HepG2 (cell line): ENCODE measurements around the gene MED13L. TPM values are rescaled to one million over a fixed set of nuclear protein-coding genes. Genes with fewer than 3 reads are reported as not detected.

ENCODE experiments used
- ATAC-seq: fragments of 200-7000 bp; cut with Tn5 transposase; 3 replicates; pipeline ENCODE4 v1.9.1; 2020; ENCODE audit warnings: mild to moderate bottlenecking, moderate library complexity
- BruUV-seq: library from RNA; stranded (reverse); fragments of 400-500 nt; replicated peaks from 2 replicates; lab custom pipeline; 2021; lab: Mats Ljungman, UMichigan
- CTCF ChIA-PET: fragments of 300-600 bp; formaldehyde crosslinking; extraction: SDS; loops from one replicate; lab custom pipeline; 2021; ENCODE audit warnings: low total read pairs, inconsistent platforms, low intra/inter-chr PET ratio; lab: Yijun Ruan, JAX
- POLR2A ChIA-PET: fragments of 350-600 bp; sonication (Branson Sonifier 250); formaldehyde crosslinking; loops from one replicate; lab custom pipeline; 2020; ENCODE audit warnings: antibody characterized with exemption, inconsistent platforms; lab: Yijun Ruan, JAX
- DNase-seq: peaks from one replicate; pipeline ENCODE4 v3.0.0-alpha.2; 2015; ENCODE audit warnings: low spot score
- FAIRE-seq: peaks from 3 replicates; lab custom pipeline; 2011; peaks lifted over from hg19 to GRCh38; lab: Jason Lieb, UNC
- H2AFZ ChIP-seq: one replicate; pipeline ENCODE4 v1.6.1; 2011; ENCODE audit warnings: low read length, inconsistent platforms
- H3K27ac ChIP-seq: fragments of 300-600 bp; 3 replicates; pipeline ENCODE4 v1.8.0; 2011; ENCODE audit warnings: mixed run types, mild to moderate bottlenecking, mixed read lengths, low read length, inconsistent platforms; ENCODE audit not compliant: insufficient read depth; ENCODE audit errors: extremely low read length
- H3K27me3 ChIP-seq, 2 experiments: fragments of 200-600 bp in 1 of 2; 2 replicates in 1 of 2; 3 replicates in 1 of 2; pipeline versions ENCODE4 v1.6.0 to v1.8.0; 2011; ENCODE audit warnings: low read length in 2 of 2, mild to moderate bottlenecking in 2 of 2, moderate library complexity in 2 of 2, inconsistent platforms in 1 of 2; ENCODE audit not compliant: insufficient read depth in 2 of 2, control insufficient read depth in 1 of 2
- H3K36me3 ChIP-seq, 2 experiments: fragments of 200-600 bp in 1 of 2; replicated peaks in 1 of 2; 2 replicates in 1 of 2; 3 replicates in 1 of 2; pipeline versions ENCODE4 v1.5.1 to v1.8.0; 2011; ENCODE audit warnings: low read length in 2 of 2, inconsistent platforms in 1 of 2; ENCODE audit not compliant: insufficient read depth in 2 of 2, control insufficient read depth in 1 of 2
- H3K4me1 ChIP-seq: 2 replicates; pipeline ENCODE4 v1.5.1; 2012; ENCODE audit warnings: low read length, inconsistent platforms; ENCODE audit not compliant: insufficient read depth
- H3K4me2 ChIP-seq: 2 replicates; pipeline ENCODE4 v1.6.0; 2011; ENCODE audit warnings: low read depth, low read length, inconsistent platforms
- H3K4me3 ChIP-seq, 3 experiments: fragments of 200-600 bp in 1 of 3; sonication (generic), shearing (Covaris generic) in 1 of 3; replicated peaks in 1 of 3; 2 replicates each; pipeline ENCODE4 v1.5.1; 2011 to 2016; ENCODE audit warnings: low read length in 3 of 3, inconsistent platforms in 2 of 3, low read depth in 2 of 3, mild to moderate bottlenecking in 2 of 3, control low read depth in 1 of 3, mixed read lengths in 1 of 3; ENCODE audit not compliant: insufficient read depth in 1 of 3
- H3K79me2 ChIP-seq: one replicate; pipeline ENCODE4 v1.6.1; 2011; ENCODE audit warnings: low read length, inconsistent platforms; ENCODE audit not compliant: insufficient read depth
- H3K9ac ChIP-seq: 2 replicates; pipeline ENCODE4 v1.6.0; 2011; ENCODE audit warnings: mild to moderate bottlenecking, low read depth, low read length, inconsistent platforms; ENCODE audit not compliant: insufficient read depth
- H3K9me3 ChIP-seq: 2 replicates; pipeline ENCODE4 v1.5.1; 2012; ENCODE audit warnings: mild to moderate bottlenecking, low read length
- H4K20me1 ChIP-seq: 2 replicates; pipeline ENCODE4 v1.6.0; 2011; ENCODE audit warnings: inconsistent platforms, mild to moderate bottlenecking, low read length, moderate library complexity; ENCODE audit not compliant: insufficient read depth
- NCOA5 ChIP-seq: sonication (generic); formaldehyde crosslinking; IDR thresholded peaks from 2 replicates; pipeline ENCODE4 v1.4.0; 2020; ENCODE audit warnings: missing genetic modification reagents
- NCOR1 ChIP-seq: fragments of 200-600 bp; sonication (generic); IDR thresholded peaks from 2 replicates; pipeline ENCODE4 v1.7.0; 2017; ENCODE audit warnings: antibody characterized with exemption, low read length, borderline replicate concordance
- RNF2 ChIP-seq: fragments of 450-650 bp; conservative IDR thresholded peaks from 2 replicates; pipeline ENCODE4 v1.6.1; 2016; ENCODE audit warnings: low read depth
- SPEN ChIP-seq: sonication (generic); formaldehyde crosslinking; IDR thresholded peaks from 2 replicates; pipeline ENCODE4 v1.5.1; 2020; ENCODE audit warnings: low read depth, mild to moderate bottlenecking, missing genetic modification reagents
- TOPORS ChIP-seq: sonication (generic); formaldehyde crosslinking; IDR thresholded peaks from 2 replicates; pipeline ENCODE4 v1.8.0; 2023; ENCODE audit warnings: mild to moderate bottlenecking, missing genetic modification reagents
- ZBTB38 ChIP-seq: sonication (generic); formaldehyde crosslinking; IDR thresholded peaks from 2 replicates; pipeline ENCODE4 v1.5.1; 2020; ENCODE audit warnings: mild to moderate bottlenecking, missing genetic modification reagents
- ZFP1 ChIP-seq: IDR thresholded peaks from 2 replicates; pipeline ENCODE4 v1.6.1; 2016
- ZNF160 ChIP-seq: sonication (generic); formaldehyde crosslinking; IDR thresholded peaks from 2 replicates; pipeline ENCODE4 v1.8.0; 2022; ENCODE audit warnings: mild to moderate bottlenecking, inconsistent platforms, missing genetic modification reagents
- ZNF264 ChIP-seq: sonication (generic); formaldehyde crosslinking; IDR thresholded peaks from 2 replicates; pipeline ENCODE4 v1.4.0; 2020; ENCODE audit warnings: missing genetic modification reagents
- ZNF383 ChIP-seq: sonication (generic); formaldehyde crosslinking; IDR thresholded peaks from 2 replicates; pipeline ENCODE4 v1.4.0; 2020; ENCODE audit warnings: missing genetic modification reagents, mild to moderate bottlenecking, borderline replicate concordance
- ZNF782 ChIP-seq: sonication (generic); formaldehyde crosslinking; IDR thresholded peaks from 2 replicates; pipeline ENCODE4 v1.4.0; 2020; ENCODE audit warnings: missing genetic modification reagents, mild to moderate bottlenecking, borderline replicate concordance
- WGBS: methylation state at CpG from one replicate; pipeline ENCODE4 v1.1.6; 2017; ENCODE audit warnings: low lambda C conversion rate; 5-methylcytosine and 5-hydroxymethylcytosine counted together
- in situ Hi-C: cut with HindIII; loops from 2 replicates; pipeline ENCODE4 v1.10.0; 2017; ENCODE audit warnings: low pct_unique_long_range_greater_than_20kb; ENCODE audit not compliant: extremely low pct_ligation_motif_present
- intact Hi-C: fragments of 100-400 bp; cut with micrococcal nuclease; formaldehyde crosslinking; loops from one replicate; pipeline ENCODE4 v1.10.0; 2022; ENCODE audit not compliant: unreplicated experiment
- polyA plus RNA-seq, 8 experiments: library from polyadenylated mRNA; depleted of rRNA in 3 of 8; stranded (reverse) in 7 of 8; unstranded in 1 of 8; fragments of >200 nt; fragmentation: Illumina TruSeq in 4 of 8; extraction: Trizol in 4 of 8; gene quantifications; 2 replicates each; pipeline versions ENCODE4 v1.2.1 to v1.2.3, GENCODE V29; 2011 to 2016; ENCODE audit warnings: low read depth in 4 of 8, missing spikeins in 1 of 8, mixed read lengths in 1 of 8; ENCODE audit not compliant: insufficient read depth in 1 of 8
- total RNA-seq, 5 experiments: library from RNA; depleted of rRNA; stranded (reverse); fragments of >200 nt; fragmentation: Illumina TruSeq; extraction: Trizol; gene quantifications; 2 replicates each; pipeline ENCODE4 v1.2.3, GENCODE V29; 2016; ENCODE audit warnings: low read depth in 1 of 5
- TF ChIP-seq, protein P1 (sequence below), 2 experiments: sonication (generic) in 1 of 2; formaldehyde crosslinking in 1 of 2; IDR thresholded peaks; 2 replicates each; pipeline versions ENCODE4 v1.4.0 to v1.6.1; 2016 to 2020; ENCODE audit warnings: borderline replicate concordance in 1 of 2, low read depth in 1 of 2, mild to moderate bottlenecking in 1 of 2, missing genetic modification reagents in 1 of 2
- TF ChIP-seq, protein P2 (sequence below): sonication (generic); formaldehyde crosslinking; IDR thresholded peaks from 2 replicates; pipeline ENCODE4 v1.5.0; 2020; ENCODE audit warnings: missing genetic modification reagents
- TF ChIP-seq, protein P3 (sequence below): sonication (generic); formaldehyde crosslinking; IDR thresholded peaks from 2 replicates; pipeline ENCODE4 v1.5.1; 2020; ENCODE audit warnings: missing genetic modification reagents, mild to moderate bottlenecking, borderline replicate concordance

MED13L gene
- total and polyA plus RNA-seq, 2 of the 13 experiments (the other 11 are each of a cell fraction or from before 2014, with no cell fraction given) = 24.8 to 38.9 TPM

DNA sequence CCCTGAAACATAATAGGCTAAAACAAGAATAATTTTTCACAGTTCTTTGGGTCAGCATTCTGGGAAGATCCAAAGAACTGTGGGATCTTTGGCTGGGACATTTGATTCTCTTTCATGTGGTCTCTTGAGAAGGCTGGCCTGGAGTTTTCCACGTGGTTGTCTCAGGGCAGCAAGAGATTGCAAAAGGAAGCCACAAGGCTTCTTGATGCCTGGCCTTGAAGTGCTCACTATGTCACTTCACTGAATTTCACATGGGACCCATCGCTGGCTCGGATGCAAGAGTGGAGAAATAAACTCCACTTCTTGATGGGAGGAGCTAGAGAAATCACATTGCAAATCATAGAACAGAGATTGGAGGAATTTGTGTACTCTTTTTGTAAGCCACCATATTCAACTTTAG is 343.4 kb downstream of the MED13L start:
- no TSS peak for BruUV-seq
- Histone ChIP-seq H3K79me2 (no peaks in the 10 kb centered on the region), H4K20me1 (no peaks in the 10 kb centered on the region), H3K9ac (no peak overlapping the region), H3K9me3 (peaks cover 8% of the 10 kb centered on the region; the same call in 1 of the 2 replicates), H3K27ac (no peak overlapping the region), H2AFZ (no peak overlapping the region), H3K4me1 (no peaks in the 10 kb centered on the region), H3K36me3 (no peaks in the 10 kb centered on the region), H3K27me3 (no peaks in the 10 kb centered on the region), H3K4me2 (no peak overlapping the region), H3K4me3 (no peak overlapping the region)
- POLR2A ChIA-PET = no interaction called here
- ATAC-seq (no peak), DNase-seq (no peak), FAIRE-seq (no peak)
- TF ChIP-seq NCOR1 (no peak), ZFP1 (CRISPR knock-in tag) (no peak), ZNF383 (no peak), NCOA5 (no peak), ZBTB38 (CRISPR knock-in tag) (no peak), ZNF160 (CRISPR knock-in tag) (no peak), SPEN (no peak), TOPORS (no peak), ZNF782 (CRISPR knock-in tag) (no peak), ZNF264 (CRISPR knock-in tag) (no peak), RNF2 (no peak)
- TF ChIP-seq, protein P1, sequence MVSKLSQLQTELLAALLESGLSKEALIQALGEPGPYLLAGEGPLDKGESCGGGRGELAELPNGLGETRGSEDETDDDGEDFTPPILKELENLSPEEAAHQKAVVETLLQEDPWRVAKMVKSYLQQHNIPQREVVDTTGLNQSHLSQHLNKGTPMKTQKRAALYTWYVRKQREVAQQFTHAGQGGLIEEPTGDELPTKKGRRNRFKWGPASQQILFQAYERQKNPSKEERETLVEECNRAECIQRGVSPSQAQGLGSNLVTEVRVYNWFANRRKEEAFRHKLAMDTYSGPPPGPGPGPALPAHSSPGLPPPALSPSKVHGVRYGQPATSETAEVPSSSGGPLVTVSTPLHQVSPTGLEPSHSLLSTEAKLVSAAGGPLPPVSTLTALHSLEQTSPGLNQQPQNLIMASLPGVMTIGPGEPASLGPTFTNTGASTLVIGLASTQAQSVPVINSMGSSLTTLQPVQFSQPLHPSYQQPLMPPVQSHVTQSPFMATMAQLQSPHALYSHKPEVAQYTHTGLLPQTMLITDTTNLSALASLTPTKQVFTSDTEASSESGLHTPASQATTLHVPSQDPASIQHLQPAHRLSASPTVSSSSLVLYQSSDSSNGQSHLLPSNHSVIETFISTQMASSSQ (IDR thresholded peaks at IDR 0.05; ENCODE audit: low read depth) = no peak
- TF ChIP-seq, protein P1 (CRISPR knock-in tag; IDR thresholded peaks at IDR 0.05; ENCODE audit: borderline replicate concordance) = no peak
- TF ChIP-seq, protein P2, sequence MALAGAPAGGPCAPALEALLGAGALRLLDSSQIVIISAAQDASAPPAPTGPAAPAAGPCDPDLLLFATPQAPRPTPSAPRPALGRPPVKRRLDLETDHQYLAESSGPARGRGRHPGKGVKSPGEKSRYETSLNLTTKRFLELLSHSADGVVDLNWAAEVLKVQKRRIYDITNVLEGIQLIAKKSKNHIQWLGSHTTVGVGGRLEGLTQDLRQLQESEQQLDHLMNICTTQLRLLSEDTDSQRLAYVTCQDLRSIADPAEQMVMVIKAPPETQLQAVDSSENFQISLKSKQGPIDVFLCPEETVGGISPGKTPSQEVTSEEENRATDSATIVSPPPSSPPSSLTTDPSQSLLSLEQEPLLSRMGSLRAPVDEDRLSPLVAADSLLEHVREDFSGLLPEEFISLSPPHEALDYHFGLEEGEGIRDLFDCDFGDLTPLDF (CRISPR knock-in tag) = no peak
- TF ChIP-seq, protein P3, sequence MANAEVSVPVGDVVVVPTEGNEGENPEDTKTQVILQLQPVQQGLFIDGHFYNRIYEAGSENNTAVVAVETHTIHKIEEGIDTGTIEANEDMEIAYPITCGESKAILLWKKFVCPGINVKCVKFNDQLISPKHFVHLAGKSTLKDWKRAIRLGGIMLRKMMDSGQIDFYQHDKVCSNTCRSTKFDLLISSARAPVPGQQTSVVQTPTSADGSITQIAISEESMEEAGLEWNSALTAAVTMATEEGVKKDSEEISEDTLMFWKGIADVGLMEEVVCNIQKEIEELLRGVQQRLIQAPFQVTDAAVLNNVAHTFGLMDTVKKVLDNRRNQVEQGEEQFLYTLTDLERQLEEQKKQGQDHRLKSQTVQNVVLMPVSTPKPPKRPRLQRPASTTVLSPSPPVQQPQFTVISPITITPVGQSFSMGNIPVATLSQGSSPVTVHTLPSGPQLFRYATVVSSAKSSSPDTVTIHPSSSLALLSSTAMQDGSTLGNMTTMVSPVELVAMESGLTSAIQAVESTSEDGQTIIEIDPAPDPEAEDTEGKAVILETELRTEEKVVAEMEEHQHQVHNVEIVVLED = no peak
- CTCF ChIA-PET = no interaction called here
- WGBS = 65% methylated on average over 3 of the region's 3 CpGs
- in situ Hi-C loops = no loop called here
- intact Hi-C loops = no loop called here
